NCI-H69 (cell line): ENCODE measurements around the gene ACKR3.

ENCODE experiments used
- DNase-seq: peaks from one replicate; lab custom pipeline; 2025; lab: John Stamatoyannopoulos, UW

Gene ACKR3

DNA sequence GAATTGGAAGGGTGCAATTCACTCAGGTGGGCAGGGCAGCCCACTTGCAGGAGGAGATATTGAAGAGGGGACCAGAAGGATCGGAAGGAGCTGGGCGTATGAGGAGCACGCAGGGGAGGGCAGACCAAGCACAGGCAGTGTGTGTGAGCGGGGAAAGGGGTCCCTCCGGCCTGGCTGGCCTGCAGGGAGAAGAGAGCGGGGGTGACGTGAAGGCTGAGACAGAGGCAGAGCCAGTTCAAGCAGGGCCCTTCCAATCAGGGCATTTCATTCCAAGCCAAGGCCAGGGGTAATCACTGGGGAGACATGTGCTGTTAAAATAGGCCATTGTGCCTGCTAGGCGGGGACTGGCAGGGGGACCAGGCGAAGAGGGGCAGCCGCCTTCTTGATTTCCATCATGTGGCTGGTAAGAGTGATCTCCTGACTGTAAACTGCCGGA is 62.2 kb downstream of the ACKR3 start:
- no peak for DNase-seq
